Measurements from ENCODE around the gene AGBL4.

AGBL4 gene

DNA sequence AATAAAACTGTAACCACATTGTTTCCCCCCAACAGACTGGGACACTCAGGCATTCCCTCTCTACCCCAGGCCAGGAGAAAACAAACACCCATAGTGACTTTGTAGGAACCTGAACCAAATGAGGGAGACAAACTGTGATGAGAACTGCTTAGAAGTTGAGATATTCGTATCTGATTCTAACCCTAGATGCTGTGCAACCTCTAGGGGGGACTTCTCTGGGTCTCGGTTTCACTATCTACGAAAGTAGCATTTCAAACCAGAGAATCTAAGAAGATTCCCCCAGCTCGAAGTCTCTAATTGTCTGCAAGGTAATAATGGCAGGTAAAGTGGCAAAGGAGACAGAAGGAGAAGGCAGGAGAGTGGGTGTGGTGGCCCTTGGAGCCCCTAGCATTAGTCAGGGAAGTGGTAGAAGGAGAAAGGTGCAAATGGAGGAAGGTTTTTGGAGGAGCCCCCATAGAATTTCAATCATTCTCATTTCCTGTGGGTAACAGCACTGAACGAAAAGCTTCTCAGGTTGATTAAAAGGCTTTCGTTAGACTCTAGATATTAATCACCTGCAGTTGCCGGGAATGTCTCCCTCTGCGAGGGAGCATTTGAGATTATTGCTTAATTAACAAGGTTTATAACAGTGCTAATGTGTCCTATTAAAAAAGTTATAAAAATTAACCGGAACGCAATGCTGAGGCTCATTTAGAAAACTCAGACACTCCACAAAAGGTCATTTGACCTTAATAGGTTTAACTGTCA is 1293.4 kb downstream of the AGBL4 start (continued):
- no peak for TF ChIP-seq MYNN (tag by site-specific recombination; IDR thresholded peaks at IDR 0.05; ENCODE audit: borderline replicate concordance)

DNA sequence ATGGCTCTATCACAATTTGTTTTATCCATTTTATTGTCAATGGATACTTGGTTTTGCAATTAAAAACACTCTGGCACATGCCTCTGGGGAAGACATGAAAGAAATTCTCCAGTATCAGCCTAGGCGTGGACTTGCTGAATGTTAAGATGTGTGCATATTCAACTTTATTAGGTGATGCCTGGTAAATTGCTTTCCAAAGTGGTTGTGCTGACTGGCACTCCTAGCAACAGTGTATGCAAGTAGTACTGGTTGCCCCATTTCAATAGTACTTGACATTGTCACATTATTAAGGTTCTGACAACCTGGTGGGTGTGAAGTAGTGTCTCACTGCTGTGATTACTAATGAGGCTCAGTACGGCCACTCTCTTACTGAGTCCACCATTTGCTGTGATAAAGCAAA is 1295.2 kb downstream of the AGBL4 start:
- Histone ChIP-seq H3K36me3 (ENCODE audit: control insufficient read depth in 2 of 2, insufficient read depth in 1 of 2, low read length in 2 of 2) (peaks cover 0 to 39% of the 10 kb centered on the region in 2 experiments; a peak in 1 of 3 replicates), H3K4me3 (ENCODE audit: low read depth, low read length) (no peak overlapping the region), H3K27ac (ENCODE audit: extremely low read depth, low read depth, low read length) (no peak overlapping the region), H3K9me3 (ENCODE audit: control insufficient read depth, insufficient read depth, low read depth, low read length) (no peaks in the 10 kb centered on the region), H3K4me1 (ENCODE audit: control insufficient read depth, insufficient read depth, low read length) (no peaks in the 10 kb centered on the region)
- POLR2A ChIA-PET: no interaction called here
- TF ChIP-seq, protein P1, sequence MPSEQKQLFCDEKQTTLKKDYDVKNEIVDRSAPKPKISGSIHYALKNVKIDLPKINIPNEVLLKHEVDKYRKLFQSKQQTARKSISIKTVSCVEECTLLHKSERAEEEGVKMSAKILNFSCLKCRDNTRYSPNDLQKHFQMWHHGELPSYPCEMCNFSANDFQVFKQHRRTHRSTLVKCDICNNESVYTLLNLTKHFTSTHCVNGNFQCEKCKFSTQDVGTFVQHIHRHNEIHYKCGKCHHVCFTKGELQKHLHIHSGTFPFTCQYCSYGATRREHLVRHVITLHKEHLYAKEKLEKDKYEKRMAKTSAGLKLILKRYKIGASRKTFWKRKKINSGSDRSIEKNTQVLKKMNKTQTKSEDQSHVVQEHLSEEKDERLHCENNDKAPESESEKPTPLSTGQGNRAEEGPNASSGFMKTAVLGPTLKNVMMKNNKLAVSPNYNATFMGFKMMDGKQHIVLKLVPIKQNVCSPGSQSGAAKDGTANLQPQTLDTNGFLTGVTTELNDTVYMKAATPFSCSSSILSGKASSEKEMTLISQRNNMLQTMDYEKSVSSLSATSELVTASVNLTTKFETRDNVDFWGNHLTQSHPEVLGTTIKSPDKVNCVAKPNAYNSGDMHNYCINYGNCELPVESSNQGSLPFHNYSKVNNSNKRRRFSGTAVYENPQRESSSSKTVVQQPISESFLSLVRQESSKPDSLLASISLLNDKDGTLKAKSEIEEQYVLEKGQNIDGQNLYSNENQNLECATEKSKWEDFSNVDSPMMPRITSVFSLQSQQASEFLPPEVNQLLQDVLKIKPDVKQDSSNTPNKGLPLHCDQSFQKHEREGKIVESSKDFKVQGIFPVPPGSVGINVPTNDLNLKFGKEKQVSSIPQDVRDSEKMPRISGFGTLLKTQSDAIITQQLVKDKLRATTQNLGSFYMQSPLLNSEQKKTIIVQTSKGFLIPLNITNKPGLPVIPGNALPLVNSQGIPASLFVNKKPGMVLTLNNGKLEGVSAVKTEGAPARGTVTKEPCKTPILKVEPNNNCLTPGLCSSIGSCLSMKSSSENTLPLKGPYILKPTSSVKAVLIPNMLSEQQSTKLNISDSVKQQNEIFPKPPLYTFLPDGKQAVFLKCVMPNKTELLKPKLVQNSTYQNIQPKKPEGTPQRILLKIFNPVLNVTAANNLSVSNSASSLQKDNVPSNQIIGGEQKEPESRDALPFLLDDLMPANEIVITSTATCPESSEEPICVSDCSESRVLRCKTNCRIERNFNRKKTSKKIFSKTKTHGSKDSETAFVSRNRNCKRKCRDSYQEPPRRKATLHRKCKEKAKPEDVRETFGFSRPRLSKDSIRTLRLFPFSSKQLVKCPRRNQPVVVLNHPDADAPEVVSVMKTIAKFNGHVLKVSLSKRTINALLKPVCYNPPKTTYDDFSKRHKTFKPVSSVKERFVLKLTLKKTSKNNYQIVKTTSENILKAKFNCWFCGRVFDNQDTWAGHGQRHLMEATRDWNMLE (tag by site-specific recombination; conservative IDR thresholded peaks at IDR 0.05; ENCODE audit: low read depth): no peak
- TF ChIP-seq, protein P2, sequence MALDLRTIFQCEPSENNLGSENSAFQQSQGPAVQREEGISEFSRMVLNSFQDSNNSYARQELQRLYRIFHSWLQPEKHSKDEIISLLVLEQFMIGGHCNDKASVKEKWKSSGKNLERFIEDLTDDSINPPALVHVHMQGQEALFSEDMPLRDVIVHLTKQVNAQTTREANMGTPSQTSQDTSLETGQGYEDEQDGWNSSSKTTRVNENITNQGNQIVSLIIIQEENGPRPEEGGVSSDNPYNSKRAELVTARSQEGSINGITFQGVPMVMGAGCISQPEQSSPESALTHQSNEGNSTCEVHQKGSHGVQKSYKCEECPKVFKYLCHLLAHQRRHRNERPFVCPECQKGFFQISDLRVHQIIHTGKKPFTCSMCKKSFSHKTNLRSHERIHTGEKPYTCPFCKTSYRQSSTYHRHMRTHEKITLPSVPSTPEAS (tag by site-specific recombination; IDR thresholded peaks at IDR 0.05): no peak
- TF ChIP-seq, protein P3, sequence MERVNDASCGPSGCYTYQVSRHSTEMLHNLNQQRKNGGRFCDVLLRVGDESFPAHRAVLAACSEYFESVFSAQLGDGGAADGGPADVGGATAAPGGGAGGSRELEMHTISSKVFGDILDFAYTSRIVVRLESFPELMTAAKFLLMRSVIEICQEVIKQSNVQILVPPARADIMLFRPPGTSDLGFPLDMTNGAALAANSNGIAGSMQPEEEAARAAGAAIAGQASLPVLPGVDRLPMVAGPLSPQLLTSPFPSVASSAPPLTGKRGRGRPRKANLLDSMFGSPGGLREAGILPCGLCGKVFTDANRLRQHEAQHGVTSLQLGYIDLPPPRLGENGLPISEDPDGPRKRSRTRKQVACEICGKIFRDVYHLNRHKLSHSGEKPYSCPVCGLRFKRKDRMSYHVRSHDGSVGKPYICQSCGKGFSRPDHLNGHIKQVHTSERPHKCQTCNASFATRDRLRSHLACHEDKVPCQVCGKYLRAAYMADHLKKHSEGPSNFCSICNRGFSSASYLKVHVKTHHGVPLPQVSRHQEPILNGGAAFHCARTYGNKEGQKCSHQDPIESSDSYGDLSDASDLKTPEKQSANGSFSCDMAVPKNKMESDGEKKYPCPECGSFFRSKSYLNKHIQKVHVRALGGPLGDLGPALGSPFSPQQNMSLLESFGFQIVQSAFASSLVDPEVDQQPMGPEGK (tag by site-specific recombination; IDR thresholded peaks at IDR 0.05): no peak
- TF ChIP-seq, protein P4, sequence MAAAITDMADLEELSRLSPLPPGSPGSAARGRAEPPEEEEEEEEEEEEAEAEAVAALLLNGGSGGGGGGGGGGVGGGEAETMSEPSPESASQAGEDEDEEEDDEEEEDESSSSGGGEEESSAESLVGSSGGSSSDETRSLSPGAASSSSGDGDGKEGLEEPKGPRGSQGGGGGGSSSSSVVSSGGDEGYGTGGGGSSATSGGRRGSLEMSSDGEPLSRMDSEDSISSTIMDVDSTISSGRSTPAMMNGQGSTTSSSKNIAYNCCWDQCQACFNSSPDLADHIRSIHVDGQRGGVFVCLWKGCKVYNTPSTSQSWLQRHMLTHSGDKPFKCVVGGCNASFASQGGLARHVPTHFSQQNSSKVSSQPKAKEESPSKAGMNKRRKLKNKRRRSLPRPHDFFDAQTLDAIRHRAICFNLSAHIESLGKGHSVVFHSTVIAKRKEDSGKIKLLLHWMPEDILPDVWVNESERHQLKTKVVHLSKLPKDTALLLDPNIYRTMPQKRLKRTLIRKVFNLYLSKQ (tag by site-specific recombination; IDR thresholded peaks at IDR 0.05; ENCODE audit: borderline replicate concordance): no peak
- no peak for TF ChIP-seq ZNF133 (tag by site-specific recombination; IDR thresholded peaks at IDR 0.05)
- no peak for TF ChIP-seq ZNF266 (tag by site-specific recombination; IDR thresholded peaks at IDR 0.05; ENCODE audit: low read depth)
- TF ChIP-seq, protein P5, sequence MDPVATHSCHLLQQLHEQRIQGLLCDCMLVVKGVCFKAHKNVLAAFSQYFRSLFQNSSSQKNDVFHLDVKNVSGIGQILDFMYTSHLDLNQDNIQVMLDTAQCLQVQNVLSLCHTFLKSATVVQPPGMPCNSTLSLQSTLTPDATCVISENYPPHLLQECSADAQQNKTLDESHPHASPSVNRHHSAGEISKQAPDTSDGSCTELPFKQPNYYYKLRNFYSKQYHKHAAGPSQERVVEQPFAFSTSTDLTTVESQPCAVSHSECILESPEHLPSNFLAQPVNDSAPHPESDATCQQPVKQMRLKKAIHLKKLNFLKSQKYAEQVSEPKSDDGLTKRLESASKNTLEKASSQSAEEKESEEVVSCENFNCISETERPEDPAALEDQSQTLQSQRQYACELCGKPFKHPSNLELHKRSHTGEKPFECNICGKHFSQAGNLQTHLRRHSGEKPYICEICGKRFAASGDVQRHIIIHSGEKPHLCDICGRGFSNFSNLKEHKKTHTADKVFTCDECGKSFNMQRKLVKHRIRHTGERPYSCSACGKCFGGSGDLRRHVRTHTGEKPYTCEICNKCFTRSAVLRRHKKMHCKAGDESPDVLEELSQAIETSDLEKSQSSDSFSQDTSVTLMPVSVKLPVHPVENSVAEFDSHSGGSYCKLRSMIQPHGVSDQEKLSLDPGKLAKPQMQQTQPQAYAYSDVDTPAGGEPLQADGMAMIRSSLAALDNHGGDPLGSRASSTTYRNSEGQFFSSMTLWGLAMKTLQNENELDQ (tag by site-specific recombination; IDR thresholded peaks at IDR 0.05; ENCODE audit: low read depth): no peak
- TF ChIP-seq ZBTB17 (tag by site-specific recombination; IDR thresholded peaks at IDR 0.05): no peak
- TF ChIP-seq MYNN (tag by site-specific recombination; IDR thresholded peaks at IDR 0.05; ENCODE audit: borderline replicate concordance): no peak
- TF ChIP-seq, protein P6, sequence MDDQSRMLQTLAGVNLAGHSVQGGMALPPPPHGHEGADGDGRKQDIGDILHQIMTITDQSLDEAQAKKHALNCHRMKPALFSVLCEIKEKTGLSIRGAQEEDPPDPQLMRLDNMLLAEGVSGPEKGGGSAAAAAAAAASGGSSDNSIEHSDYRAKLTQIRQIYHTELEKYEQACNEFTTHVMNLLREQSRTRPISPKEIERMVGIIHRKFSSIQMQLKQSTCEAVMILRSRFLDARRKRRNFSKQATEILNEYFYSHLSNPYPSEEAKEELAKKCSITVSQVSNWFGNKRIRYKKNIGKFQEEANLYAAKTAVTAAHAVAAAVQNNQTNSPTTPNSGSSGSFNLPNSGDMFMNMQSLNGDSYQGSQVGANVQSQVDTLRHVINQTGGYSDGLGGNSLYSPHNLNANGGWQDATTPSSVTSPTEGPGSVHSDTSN (CRISPR knock-in tag; IDR thresholded peaks at IDR 0.05): no peak
- no peak for TF ChIP-seq ZNF791 (tag by site-specific recombination; IDR thresholded peaks at IDR 0.05)
- no peak for TF ChIP-seq ZNF548 (tag by site-specific recombination; IDR thresholded peaks at IDR 0.05)
- TF ChIP-seq ZSCAN16 (tag by site-specific recombination; IDR thresholded peaks at IDR 0.05): no peak
- TF ChIP-seq, protein P7, sequence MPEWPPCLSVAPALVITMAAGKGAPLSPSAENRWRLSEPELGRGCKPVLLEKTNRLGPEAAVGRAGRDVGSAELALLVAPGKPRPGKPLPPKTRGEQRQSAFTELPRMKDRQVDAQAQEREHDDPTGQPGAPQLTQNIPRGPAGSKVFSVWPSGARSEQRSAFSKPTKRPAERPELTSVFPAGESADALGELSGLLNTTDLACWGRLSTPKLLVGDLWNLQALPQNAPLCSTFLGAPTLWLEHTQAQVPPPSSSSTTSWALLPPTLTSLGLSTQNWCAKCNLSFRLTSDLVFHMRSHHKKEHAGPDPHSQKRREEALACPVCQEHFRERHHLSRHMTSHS (tag by site-specific recombination; IDR thresholded peaks at IDR 0.05): no peak
- no peak for TF ChIP-seq ZNF555 (tag by site-specific recombination; conservative IDR thresholded peaks at IDR 0.05)
- no peak for TF ChIP-seq ZNF146 (tag by site-specific recombination; IDR thresholded peaks at IDR 0.05)
- no peak for TF ChIP-seq ZNF214 (tag by site-specific recombination; IDR thresholded peaks at IDR 0.05; ENCODE audit: borderline replicate concordance)
- no peak for TF ChIP-seq ZNF324 (tag by site-specific recombination; IDR thresholded peaks at IDR 0.05)
- CTCF ChIA-PET: no interaction called here

Measured in HEK293 (cell line).